GM12801 (cell line): Measurements from ENCODE around the gene KCTD21.

Experiments
- CTCF ChIP-seq: IDR thresholded peaks from one replicate; pipeline ENCODE4 v1.5.1; 2011; ENCODE audit warnings: control low read depth; ENCODE audit not compliant: insufficient read length; ENCODE audit errors: extremely low read depth

Gene KCTD21

GRCh38 chr11:78200553-78200952 is 12.1 kb upstream of the KCTD21 start:
- no peak for TF ChIP-seq CTCF

GRCh38 chr11:78200061-78200460 is 11.6 kb upstream of the KCTD21 start:
- no peak for TF ChIP-seq CTCF

- TF ChIP-seq CTCF = no peak
Observed at GRCh38 chr11:78199653-78200015, 11.2 kb upstream of the KCTD21 start.

- TF ChIP-seq CTCF = no peak
Observed at GRCh38 chr11:78199015-78199652, 10.7 kb upstream of the KCTD21 start.

GRCh38 chr11:78197816-78198215 is 9.4 kb upstream of the KCTD21 start:
- TF ChIP-seq CTCF = no peak

- TF ChIP-seq CTCF = no peak
Observed at GRCh38 chr11:78196661-78197091, 8.2 kb upstream of the KCTD21 start.

GRCh38 chr11:78195917-78196560 is 7.6 kb upstream of the KCTD21 start:
- TF ChIP-seq CTCF = no peak
